Kidney (tissue), 14 donors: Measurements from ENCODE around the gene ZBTB16. TPM values are rescaled to one million over a fixed set of nuclear protein-coding genes. Genes with fewer than 3 reads are reported as not detected.
A peak's percentile ranks its signal among the peaks of the same experiment; 100 is the strongest.

ENCODE experiments used
- DNase-seq, 5 donors: peaks; one replicate each; pipeline ENCODE4 v3.0.0-alpha.2; 2013 to 2020
- FAIRE-seq: peaks from 2 replicates; lab custom pipeline; 2012; peaks lifted over from hg19 to GRCh38; lab: Jason Lieb, UNC
- H3K27ac ChIP-seq, 2 donors: one replicate each; pipeline ENCODE4 v1.7.0; 2013; ENCODE audit warnings: low read depth in 2 of 2, low read length in 2 of 2, inconsistent platforms in 1 of 2
- H3K27me3 ChIP-seq: one replicate; pipeline ENCODE4 v1.7.1; 2013; ENCODE audit warnings: low read length, inconsistent platforms; ENCODE audit not compliant: control insufficient read depth, insufficient read depth
- H3K36me3 ChIP-seq, 3 donors: one replicate each; pipeline versions ENCODE4 v1.7.0 to v1.7.1; 2013; ENCODE audit warnings: low read length in 3 of 3, control low read depth in 1 of 3, inconsistent platforms in 1 of 3; ENCODE audit not compliant: insufficient read depth in 3 of 3, control insufficient read depth in 2 of 3
- H3K4me1 ChIP-seq, 3 donors: one replicate each; pipeline versions ENCODE4 v1.7.0 to v1.7.1; 2013; ENCODE audit warnings: low read length in 3 of 3, inconsistent platforms in 1 of 3, low read depth in 1 of 3; ENCODE audit not compliant: control insufficient read depth in 2 of 3, insufficient read depth in 2 of 3
- H3K4me3 ChIP-seq, 3 donors: one replicate each; pipeline versions ENCODE4 v1.7.0 to v1.8.1; 2013; ENCODE audit warnings: low read length in 3 of 3, control low read depth in 1 of 3, inconsistent platforms in 1 of 3
- H3K9ac ChIP-seq, 3 donors: one replicate each; pipeline versions ENCODE4 v1.7.0 to v1.7.1; 2013; ENCODE audit warnings: low read length in 3 of 3, control low read depth in 1 of 3, inconsistent platforms in 1 of 3
- H3K9me3 ChIP-seq, 3 donors: one replicate each; pipeline versions ENCODE4 v1.7.0 to v1.7.1; 2013; ENCODE audit warnings: low read length in 3 of 3, control low read depth in 1 of 3, inconsistent platforms in 1 of 3; ENCODE audit not compliant: control insufficient read depth in 2 of 3, insufficient read depth in 1 of 3
- intact Hi-C: fragments of 100-400 bp; cut with DNase I; formaldehyde crosslinking; loops from one replicate; pipeline ENCODE4 v1.11.1; 2022
- polyA plus RNA-seq: library from polyadenylated mRNA; stranded (reverse); fragments of 350-450 nt; fragmentation: Illumina TruSeq; extraction: RNeasy Lipid Tissue Mini Kit (QIAGEN cat#74804); gene quantifications from one replicate; pipeline ENCODE4 v1.2.3, GENCODE V29; 2014; ENCODE audit warnings: low read depth, low replicate concordance; ENCODE audit not compliant: insufficient read depth
- total RNA-seq: library from RNA; stranded (reverse); fragmentation: NEBNext Ultra II Directional; extraction: Animal tissue kit (Norgen Biotek cat#: 25700); gene quantifications from one replicate; pipeline ENCODE4 v1.2.1, GENCODE V29; 2021
- TF ChIP-seq, protein P1 (sequence below): IDR thresholded peaks from 3 replicates; pipeline ENCODE4 v1.5.1; 2012; ENCODE audit warnings: mild to moderate bottlenecking, moderate library complexity, borderline replicate concordance; ENCODE audit not compliant: insufficient read depth; ENCODE audit errors: extremely low read depth
- donor health status: control.
- donor health status: control.
- donor health status: control.
- donor health status: control.
- donor health status: control.
- donor health status: DM: yes; HTN: yes; CAD: no.
- donor health status: Normal renal cell carcinoma (clear cell type).

The ZBTB16 gene
- total and polyA plus RNA-seq, 2 donors from 2014 or later: 2.5 to 126 TPM

DNA sequence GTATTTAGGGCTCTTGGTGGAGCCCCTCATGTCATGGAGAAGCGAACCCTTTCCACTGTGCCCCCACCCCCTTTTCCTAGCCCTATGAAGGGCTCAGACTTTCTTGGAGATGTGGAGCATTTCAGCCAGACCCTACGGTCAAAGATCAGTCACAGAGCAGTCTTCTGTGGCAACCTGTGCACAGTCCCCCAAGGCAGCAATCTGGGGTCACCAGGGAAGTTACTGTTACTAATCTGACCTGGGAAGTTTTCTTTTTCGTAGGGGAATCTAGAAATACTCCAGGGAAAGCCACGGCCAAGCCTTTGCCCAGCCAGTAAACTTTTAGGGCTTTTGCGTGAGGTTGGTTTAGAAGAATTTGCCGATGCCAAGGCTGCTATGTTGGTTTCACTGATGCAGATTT, 50.6 kb downstream of the ZBTB16 start:
- Histone ChIP-seq H3K4me1 (peaks cover 3 to 30% (median 27%) of the 10 kb centered on the region in 3 donors), H3K9ac (no peak overlapping the region), H3K9me3 (no peaks in the 10 kb centered on the region), H3K36me3 (peaks cover 0 to 4% (median 0%) of the 10 kb centered on the region in 3 donors), H3K4me3 (peak overlapping the region in 1 of 3 donors; percentile 30), H3K27me3 (peaks cover 1% of the 10 kb centered on the region), H3K27ac (peak overlapping the region in 1 of 2 donors; percentile 78)
- TF ChIP-seq, protein P1, sequence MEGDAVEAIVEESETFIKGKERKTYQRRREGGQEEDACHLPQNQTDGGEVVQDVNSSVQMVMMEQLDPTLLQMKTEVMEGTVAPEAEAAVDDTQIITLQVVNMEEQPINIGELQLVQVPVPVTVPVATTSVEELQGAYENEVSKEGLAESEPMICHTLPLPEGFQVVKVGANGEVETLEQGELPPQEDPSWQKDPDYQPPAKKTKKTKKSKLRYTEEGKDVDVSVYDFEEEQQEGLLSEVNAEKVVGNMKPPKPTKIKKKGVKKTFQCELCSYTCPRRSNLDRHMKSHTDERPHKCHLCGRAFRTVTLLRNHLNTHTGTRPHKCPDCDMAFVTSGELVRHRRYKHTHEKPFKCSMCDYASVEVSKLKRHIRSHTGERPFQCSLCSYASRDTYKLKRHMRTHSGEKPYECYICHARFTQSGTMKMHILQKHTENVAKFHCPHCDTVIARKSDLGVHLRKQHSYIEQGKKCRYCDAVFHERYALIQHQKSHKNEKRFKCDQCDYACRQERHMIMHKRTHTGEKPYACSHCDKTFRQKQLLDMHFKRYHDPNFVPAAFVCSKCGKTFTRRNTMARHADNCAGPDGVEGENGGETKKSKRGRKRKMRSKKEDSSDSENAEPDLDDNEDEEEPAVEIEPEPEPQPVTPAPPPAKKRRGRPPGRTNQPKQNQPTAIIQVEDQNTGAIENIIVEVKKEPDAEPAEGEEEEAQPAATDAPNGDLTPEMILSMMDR: no peak
- DNase-seq (no peak), FAIRE-seq (no peak)
- intact Hi-C loops: no loop called here

- TF ChIP-seq, protein P1: no peak
- peak; percentile 86 for FAIRE-seq
Measured at GRCh38 chr11:114110952-114111947, 51.7 kb downstream of the ZBTB16 start.

GRCh38 chr11:114115451-114115928, 56.0 kb downstream of the ZBTB16 start:
- Histone ChIP-seq H3K4me3 (no peak overlapping the region), H3K9ac (no peak overlapping the region), H3K9me3 (no peaks in the 10 kb centered on the region), H3K4me1 (peaks cover 3 to 25% (median 23%) of the 10 kb centered on the region in 3 donors), H3K27ac (no peak overlapping the region), H3K27me3 (peaks cover 2% of the 10 kb centered on the region), H3K36me3 (no peaks in the 10 kb centered on the region)
- FAIRE-seq (no peak), DNase-seq (peak in 3 of 5 donors; percentile 30 to 78 (median 44))
- TF ChIP-seq, protein P1: no peak
- intact Hi-C loops: no loop called here

More at GRCh38 chr11:114110952-114111947, 51.7 kb downstream of the ZBTB16 start:
- Histone ChIP-seq H3K9me3 (no peaks in the 10 kb centered on the region), H3K27me3 (peaks cover 2% of the 10 kb centered on the region), H3K4me1 (peaks cover 3 to 35% (median 32%) of the 10 kb centered on the region in 3 donors), H3K36me3 (peaks cover 0 to 4% (median 0%) of the 10 kb centered on the region in 3 donors), H3K4me3 (peak overlapping the region in 2 of 3 donors; percentile 41 to 53), H3K27ac (peak overlapping the region; percentile 61 to 78), H3K9ac (peak overlapping the region in 1 of 3 donors; percentile 48)
- intact Hi-C loops: no loop called here
- peak in 2 of 5 donors; percentile 37 to 68 for DNase-seq
